HEK293 (cell line): ENCODE measurements around the gene VWDE.
A peak's percentile ranks its signal among the peaks of the same experiment; 100 is the strongest.

ENCODE experiments used
- CTCF ChIA-PET: fragments of 350-600 bp; formaldehyde crosslinking; extraction: SDS; loops from one replicate; lab custom pipeline; 2021; ENCODE audit warnings: antibody characterized with exemption; lab: Yijun Ruan, JAX
- POLR2A ChIA-PET: fragments of 300-600 bp; formaldehyde crosslinking; extraction: SDS; loops from one replicate; lab custom pipeline; 2020; ENCODE audit warnings: antibody characterized with exemption, inconsistent platforms; lab: Yijun Ruan, JAX
- H3K27ac ChIP-seq: fragments of 200-500 bp; sonication (Bioruptor generic); 2 replicates; pipeline ENCODE4 v1.5.1; 2014; ENCODE audit warnings: low read depth, low read length, control low read depth, inconsistent platforms; ENCODE audit errors: extremely low read depth
- H3K36me3 ChIP-seq, 2 experiments: fragments of 200-500 bp in 1 of 2; sonication (Bioruptor generic) in 1 of 2; 1 replicate in 1 of 2; 2 replicates in 1 of 2; pipeline ENCODE4 v1.5.1; 2014 to 2017; ENCODE audit warnings: inconsistent platforms in 2 of 2, low read length in 2 of 2; ENCODE audit not compliant: control insufficient read depth in 2 of 2, insufficient read depth in 1 of 2
- H3K4me1 ChIP-seq: fragments of 200-500 bp; sonication (Bioruptor generic); 2 replicates; pipeline ENCODE4 v1.5.1; 2014; ENCODE audit warnings: mild to moderate bottlenecking, low read length, inconsistent platforms; ENCODE audit not compliant: control insufficient read depth, insufficient read depth
- H3K4me3 ChIP-seq: 2 replicates; pipeline ENCODE4 v1.5.1; 2011; ENCODE audit warnings: low read depth, mild to moderate bottlenecking, control low read depth, low read length, moderate library complexity
- H3K9me3 ChIP-seq: fragments of 200-500 bp; sonication (Bioruptor generic); 2 replicates; pipeline ENCODE4 v1.5.1; 2014; ENCODE audit warnings: low read depth, low read length, inconsistent platforms; ENCODE audit not compliant: control insufficient read depth, insufficient read depth
- GLIS1 ChIP-seq: fragments of 450-650 bp; formaldehyde crosslinking; IDR thresholded peaks from 2 replicates; pipeline ENCODE4 v1.5.1; 2016; ENCODE audit warnings: missing biosample characterization, missing genetic modification characterization
- WT1 ChIP-seq: fragments of 450-650 bp; formaldehyde crosslinking; IDR thresholded peaks from 2 replicates; pipeline ENCODE4 v1.5.1; 2016; ENCODE audit warnings: missing biosample characterization, missing genetic modification characterization
- ZNF175 ChIP-seq: fragments of 450-650 bp; formaldehyde crosslinking; IDR thresholded peaks from 2 replicates; pipeline ENCODE4 v1.5.1; 2016; ENCODE audit warnings: missing biosample characterization, missing genetic modification characterization
- ZNF184 ChIP-seq: fragments of 450-650 bp; IDR thresholded peaks from 2 replicates; pipeline ENCODE4 v1.5.1; 2018; ENCODE audit warnings: missing biosample characterization, mild to moderate bottlenecking, missing genetic modification characterization
- ZNF366 ChIP-seq: fragments of 450-650 bp; formaldehyde crosslinking; conservative IDR thresholded peaks from 2 replicates; pipeline ENCODE4 v1.5.1; 2016; ENCODE audit warnings: missing biosample characterization, missing genetic modification characterization
- ZNF423 ChIP-seq: fragments of 450-650 bp; formaldehyde crosslinking; IDR thresholded peaks from 2 replicates; pipeline ENCODE4 v1.5.1; 2016; ENCODE audit warnings: missing biosample characterization, missing genetic modification characterization
- ZNF549 ChIP-seq: fragments of 450-650 bp; IDR thresholded peaks from 2 replicates; pipeline ENCODE4 v1.5.1; 2018; ENCODE audit warnings: missing biosample characterization, missing genetic modification characterization, mild to moderate bottlenecking, inconsistent platforms, moderate library complexity
- ZNF560 ChIP-seq: fragments of 450-650 bp; formaldehyde crosslinking; IDR thresholded peaks from 2 replicates; pipeline ENCODE4 v1.5.1; 2017; ENCODE audit warnings: missing biosample characterization, missing genetic modification characterization, borderline replicate concordance
- ZNF624 ChIP-seq: fragments of 450-650 bp; formaldehyde crosslinking; IDR thresholded peaks from 2 replicates; pipeline ENCODE4 v1.5.1; 2017; ENCODE audit warnings: missing biosample characterization, missing genetic modification characterization
- ZNF654 ChIP-seq: fragments of 450-650 bp; formaldehyde crosslinking; IDR thresholded peaks from 2 replicates; pipeline ENCODE4 v1.5.1; 2016; ENCODE audit warnings: low read depth, missing biosample characterization, missing genetic modification characterization
- ZNF658 ChIP-seq: fragments of 450-650 bp; formaldehyde crosslinking; IDR thresholded peaks from 2 replicates; pipeline ENCODE4; 2016; ENCODE audit warnings: missing biosample characterization, missing genetic modification characterization
- ZNF664 ChIP-seq: fragments of 450-650 bp; formaldehyde crosslinking; IDR thresholded peaks from 2 replicates; pipeline ENCODE4 v1.5.1; 2016; ENCODE audit warnings: missing biosample characterization, missing genetic modification characterization
- TF ChIP-seq, protein P1 (sequence below): fragments of 450-650 bp; formaldehyde crosslinking; IDR thresholded peaks from 2 replicates; pipeline ENCODE4 v1.5.1; 2016; ENCODE audit warnings: missing biosample characterization, missing genetic modification characterization, borderline replicate concordance
- TF ChIP-seq, protein P2 (sequence below): fragments of 450-650 bp; formaldehyde crosslinking; IDR thresholded peaks from 2 replicates; pipeline ENCODE4 v1.5.1; 2016; ENCODE audit warnings: missing biosample characterization, missing genetic modification characterization

Gene VWDE

DNA sequence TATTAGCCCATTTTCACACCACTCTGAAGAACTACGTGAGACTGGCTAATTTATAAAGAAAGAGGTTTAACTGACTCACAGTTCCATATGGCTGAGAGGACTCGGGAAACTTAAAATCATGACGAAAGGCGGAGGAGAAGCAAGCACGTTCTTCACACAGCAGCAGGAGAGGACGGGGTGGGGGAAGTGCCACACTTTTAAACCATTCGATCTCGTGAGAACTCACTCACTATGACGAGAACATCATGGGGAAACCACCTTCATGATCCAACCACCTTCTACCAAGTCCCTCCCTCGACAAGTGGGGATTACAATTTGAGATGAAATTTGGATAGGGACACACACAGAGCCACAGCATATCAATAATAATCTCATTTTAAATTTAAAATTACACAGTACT, 80.2 kb downstream of the VWDE start:
- Histone ChIP-seq H3K27ac (no peak overlapping the region), H3K36me3 (no peaks in the 10 kb centered on the region), H3K4me1 (no peaks in the 10 kb centered on the region), H3K9me3 (no peaks in the 10 kb centered on the region), H3K4me3 (no peak overlapping the region)
- POLR2A ChIA-PET, result no interaction called here
- CTCF ChIA-PET, result interaction anchor here (0.6 to 1.4 kb wide), 4 partner anchors 206 to 898 kb away, joined by 3 to 4 read pairs (median 3); no protein-coding TSS in a partner anchor
- TF ChIP-seq ZNF423 (no peak), ZNF184 (tag by site-specific recombination) (no peak)

DNA sequence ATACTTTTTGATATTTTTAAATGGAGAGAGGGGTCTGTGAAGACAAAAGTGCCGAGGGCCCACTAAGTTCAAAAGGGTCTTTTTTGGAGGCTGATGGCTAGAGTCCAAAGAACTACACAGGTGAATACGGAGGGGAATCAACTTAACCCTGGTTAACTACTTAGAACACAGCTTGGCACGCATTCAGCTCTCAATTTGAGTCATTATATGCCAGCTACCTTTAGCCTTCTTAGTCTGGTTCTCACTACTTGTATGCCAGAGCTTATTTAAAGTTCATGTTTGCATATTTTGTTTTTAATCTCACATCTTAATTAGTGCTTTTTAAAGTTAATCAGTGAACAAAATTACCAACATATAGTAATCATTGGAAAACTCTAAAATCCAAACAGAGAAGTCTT, 80.8 kb downstream of the VWDE start:
- POLR2A ChIA-PET, result no interaction called here

DNA sequence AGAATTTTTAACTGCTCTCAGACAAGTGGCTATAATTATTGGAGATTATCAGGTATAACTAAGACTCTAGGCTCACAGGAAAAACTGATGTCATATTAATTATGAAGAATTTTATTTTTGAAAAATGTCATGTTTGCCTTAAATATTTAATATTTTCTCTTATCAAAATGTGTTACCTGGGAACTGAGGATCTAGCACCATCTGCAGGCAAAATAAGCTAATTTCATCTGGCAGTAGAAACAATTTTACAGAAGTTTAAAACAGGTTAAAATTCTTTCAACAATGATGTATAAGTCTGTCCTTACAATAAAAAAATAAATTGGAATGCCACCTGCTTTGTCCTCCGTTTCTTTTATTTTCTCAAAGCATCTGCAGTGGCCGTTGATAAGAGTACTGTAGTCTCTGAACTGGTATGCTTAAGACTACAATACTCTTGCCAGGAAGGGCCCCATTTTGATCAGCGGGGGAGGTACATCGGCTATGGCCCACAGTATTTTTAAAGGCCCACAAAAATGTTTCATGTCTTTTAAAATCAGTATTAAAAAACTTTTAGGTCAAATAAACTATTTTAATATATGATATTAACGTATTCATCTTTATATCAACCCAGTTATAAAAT, 81.3 kb downstream of the VWDE start:
- ChIA-PET CTCF (interaction anchor here (1.0 to 1.6 kb wide), 5 partner anchors 14 to 486 kb away, joined by 3 to 5 read pairs (median 4); no protein-coding TSS in a partner anchor), POLR2A (no interaction called here)
- peak; percentile 58 for TF ChIP-seq ZNF654
- TF ChIP-seq, protein P1, sequence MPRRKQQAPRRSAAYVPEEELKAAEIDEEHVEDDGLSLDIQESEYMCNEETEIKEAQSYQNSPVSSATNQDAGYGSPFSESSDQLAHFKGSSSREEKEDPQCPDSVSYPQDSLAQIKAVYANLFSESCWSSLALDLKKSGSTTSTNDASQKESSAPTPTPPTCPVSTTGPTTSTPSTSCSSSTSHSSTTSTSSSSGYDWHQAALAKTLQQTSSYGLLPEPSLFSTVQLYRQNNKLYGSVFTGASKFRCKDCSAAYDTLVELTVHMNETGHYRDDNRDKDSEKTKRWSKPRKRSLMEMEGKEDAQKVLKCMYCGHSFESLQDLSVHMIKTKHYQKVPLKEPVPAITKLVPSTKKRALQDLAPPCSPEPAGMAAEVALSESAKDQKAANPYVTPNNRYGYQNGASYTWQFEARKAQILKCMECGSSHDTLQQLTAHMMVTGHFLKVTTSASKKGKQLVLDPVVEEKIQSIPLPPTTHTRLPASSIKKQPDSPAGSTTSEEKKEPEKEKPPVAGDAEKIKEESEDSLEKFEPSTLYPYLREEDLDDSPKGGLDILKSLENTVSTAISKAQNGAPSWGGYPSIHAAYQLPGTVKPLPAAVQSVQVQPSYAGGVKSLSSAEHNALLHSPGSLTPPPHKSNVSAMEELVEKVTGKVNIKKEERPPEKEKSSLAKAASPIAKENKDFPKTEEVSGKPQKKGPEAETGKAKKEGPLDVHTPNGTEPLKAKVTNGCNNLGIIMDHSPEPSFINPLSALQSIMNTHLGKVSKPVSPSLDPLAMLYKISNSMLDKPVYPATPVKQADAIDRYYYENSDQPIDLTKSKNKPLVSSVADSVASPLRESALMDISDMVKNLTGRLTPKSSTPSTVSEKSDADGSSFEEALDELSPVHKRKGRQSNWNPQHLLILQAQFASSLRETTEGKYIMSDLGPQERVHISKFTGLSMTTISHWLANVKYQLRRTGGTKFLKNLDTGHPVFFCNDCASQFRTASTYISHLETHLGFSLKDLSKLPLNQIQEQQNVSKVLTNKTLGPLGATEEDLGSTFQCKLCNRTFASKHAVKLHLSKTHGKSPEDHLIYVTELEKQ (tag by site-specific recombination), result no peak
- Histone ChIP-seq H3K36me3 (no peaks in the 10 kb centered on the region), H3K4me1 (no peaks in the 10 kb centered on the region), H3K9me3 (no peaks in the 10 kb centered on the region), H3K27ac (no peak overlapping the region), H3K4me3 (no peak overlapping the region)

More for the DNA sequence above, 80.8 kb downstream of the VWDE start:
- TF ChIP-seq ZNF664 (tag by site-specific recombination), result no peak
- H3K4me3 ChIP-seq, result no peak overlapping the region
- CTCF ChIA-PET, result interaction anchor here (0.6 to 1.6 kb wide), 6 partner anchors 14 to 897 kb away, joined by 3 to 5 read pairs (median 4); no protein-coding TSS in a partner anchor
- H3K36me3 ChIP-seq, result no peaks in the 10 kb centered on the region
- H3K27ac ChIP-seq, result no peak overlapping the region
- no peaks in the 10 kb centered on the region for H3K4me1 ChIP-seq
- no peaks in the 10 kb centered on the region for H3K9me3 ChIP-seq

DNA sequence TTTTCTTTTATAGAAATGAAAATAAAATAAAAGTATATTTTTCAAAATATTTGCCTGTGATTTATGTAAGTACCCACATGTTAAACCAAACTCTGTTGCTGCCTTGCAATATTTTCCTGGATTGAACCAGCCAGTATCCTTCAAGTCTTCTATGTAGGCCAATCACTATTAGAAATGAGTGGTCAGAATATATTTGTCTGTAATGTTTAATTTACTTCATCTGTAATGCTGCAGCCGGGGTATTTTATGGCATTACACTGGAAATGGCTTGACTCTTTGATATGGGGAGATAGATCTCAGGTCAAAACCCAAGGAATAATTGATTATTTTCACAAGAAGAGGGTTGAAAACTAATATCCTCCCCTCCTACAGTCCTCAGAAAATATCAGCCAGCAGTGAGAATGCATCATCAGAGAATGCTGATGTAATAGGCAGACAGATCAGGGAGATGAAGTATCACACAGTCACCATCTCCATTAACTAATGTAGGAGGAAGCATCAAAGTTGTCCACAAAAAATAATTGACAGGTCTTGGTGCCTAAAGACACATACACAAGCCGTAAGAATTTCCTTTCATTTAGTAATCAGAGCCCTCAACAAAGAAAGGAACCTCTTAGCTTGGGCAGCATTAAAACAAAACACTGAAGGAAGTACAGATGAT, 82.5 kb downstream of the VWDE start:
- ChIA-PET POLR2A (no interaction called here), CTCF (interaction anchor here (0.7 to 1.6 kb wide), 3 partner anchors 77 to 249 kb away, joined by 3 to 5 read pairs (median 3); no protein-coding TSS in a partner anchor)
- Histone ChIP-seq H3K4me3 (no peak overlapping the region), H3K9me3 (no peaks in the 10 kb centered on the region), H3K4me1 (no peaks in the 10 kb centered on the region), H3K36me3 (no peaks in the 10 kb centered on the region), H3K27ac (no peak overlapping the region)
- TF ChIP-seq ZNF624 (tag by site-specific recombination), result no peak
- TF ChIP-seq WT1, result no peak
- TF ChIP-seq, protein P2, sequence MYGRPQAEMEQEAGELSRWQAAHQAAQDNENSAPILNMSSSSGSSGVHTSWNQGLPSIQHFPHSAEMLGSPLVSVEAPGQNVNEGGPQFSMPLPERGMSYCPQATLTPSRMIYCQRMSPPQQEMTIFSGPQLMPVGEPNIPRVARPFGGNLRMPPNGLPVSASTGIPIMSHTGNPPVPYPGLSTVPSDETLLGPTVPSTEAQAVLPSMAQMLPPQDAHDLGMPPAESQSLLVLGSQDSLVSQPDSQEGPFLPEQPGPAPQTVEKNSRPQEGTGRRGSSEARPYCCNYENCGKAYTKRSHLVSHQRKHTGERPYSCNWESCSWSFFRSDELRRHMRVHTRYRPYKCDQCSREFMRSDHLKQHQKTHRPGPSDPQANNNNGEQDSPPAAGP (tag by site-specific recombination), result no peak
- TF ChIP-seq GLIS1 (tag by site-specific recombination), result no peak
- TF ChIP-seq ZNF366 (tag by site-specific recombination), result no peak
- TF ChIP-seq ZNF175 (tag by site-specific recombination), result no peak
- TF ChIP-seq ZNF549 (tag by site-specific recombination), result no peak
- TF ChIP-seq ZNF658 (tag by site-specific recombination), result no peak
- no peak for TF ChIP-seq ZNF560 (tag by site-specific recombination)
